ENCODE data around the gene GSG1L2. TPM values are rescaled to one million over a fixed set of nuclear protein-coding genes. Genes with fewer than 3 reads are reported as not detected.

GSG1L2 gene
- total RNA-seq, result not detected in 2 replicates

- DNase-seq (ENCODE audit: low read depth), result no peak
- TF ChIP-seq, protein P1, sequence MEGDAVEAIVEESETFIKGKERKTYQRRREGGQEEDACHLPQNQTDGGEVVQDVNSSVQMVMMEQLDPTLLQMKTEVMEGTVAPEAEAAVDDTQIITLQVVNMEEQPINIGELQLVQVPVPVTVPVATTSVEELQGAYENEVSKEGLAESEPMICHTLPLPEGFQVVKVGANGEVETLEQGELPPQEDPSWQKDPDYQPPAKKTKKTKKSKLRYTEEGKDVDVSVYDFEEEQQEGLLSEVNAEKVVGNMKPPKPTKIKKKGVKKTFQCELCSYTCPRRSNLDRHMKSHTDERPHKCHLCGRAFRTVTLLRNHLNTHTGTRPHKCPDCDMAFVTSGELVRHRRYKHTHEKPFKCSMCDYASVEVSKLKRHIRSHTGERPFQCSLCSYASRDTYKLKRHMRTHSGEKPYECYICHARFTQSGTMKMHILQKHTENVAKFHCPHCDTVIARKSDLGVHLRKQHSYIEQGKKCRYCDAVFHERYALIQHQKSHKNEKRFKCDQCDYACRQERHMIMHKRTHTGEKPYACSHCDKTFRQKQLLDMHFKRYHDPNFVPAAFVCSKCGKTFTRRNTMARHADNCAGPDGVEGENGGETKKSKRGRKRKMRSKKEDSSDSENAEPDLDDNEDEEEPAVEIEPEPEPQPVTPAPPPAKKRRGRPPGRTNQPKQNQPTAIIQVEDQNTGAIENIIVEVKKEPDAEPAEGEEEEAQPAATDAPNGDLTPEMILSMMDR (conservative IDR thresholded peaks at IDR 0.05; ENCODE audit: low read depth, low read length), result no peak
- H3K4me3 ChIP-seq (ENCODE audit: low read depth, low read length), result no peak within 1 kb of the TSS
Observed at GRCh38 chr17:9821921-9822320, at the start of gene GSG1L2. TSS of gene GSG1L2 (minus strand) at chr17:9822079. CDS start at chr17:9822071, 8 bp downstream.

DNA sequence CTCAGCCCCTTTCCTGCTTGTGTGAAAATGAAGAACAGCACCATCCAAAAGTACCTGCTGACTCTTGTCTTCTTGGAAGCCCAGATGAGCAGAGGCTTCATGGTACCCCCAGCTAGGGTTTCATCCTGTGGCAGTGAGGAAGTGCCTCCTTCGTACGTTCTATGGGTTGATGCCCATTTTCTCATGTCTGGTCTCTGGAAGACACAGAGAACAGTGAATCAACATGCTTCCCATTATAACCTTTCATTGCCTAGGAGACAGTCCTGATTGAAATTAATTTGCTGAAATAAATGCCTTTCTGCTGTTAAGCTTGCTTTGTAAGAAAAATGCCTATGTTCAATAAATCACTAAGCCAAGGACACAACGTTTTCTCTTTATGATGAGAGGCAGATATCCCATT lies 46.7 kb upstream of the GSG1L2 start:
- TF ChIP-seq, protein P1 (conservative IDR thresholded peaks at IDR 0.05; ENCODE audit: low read depth, low read length), result no peak
- DNase-seq (ENCODE audit: low read depth), result no peak
- H3K4me3 ChIP-seq (ENCODE audit: low read depth, low read length), result no peak overlapping the region

DNA sequence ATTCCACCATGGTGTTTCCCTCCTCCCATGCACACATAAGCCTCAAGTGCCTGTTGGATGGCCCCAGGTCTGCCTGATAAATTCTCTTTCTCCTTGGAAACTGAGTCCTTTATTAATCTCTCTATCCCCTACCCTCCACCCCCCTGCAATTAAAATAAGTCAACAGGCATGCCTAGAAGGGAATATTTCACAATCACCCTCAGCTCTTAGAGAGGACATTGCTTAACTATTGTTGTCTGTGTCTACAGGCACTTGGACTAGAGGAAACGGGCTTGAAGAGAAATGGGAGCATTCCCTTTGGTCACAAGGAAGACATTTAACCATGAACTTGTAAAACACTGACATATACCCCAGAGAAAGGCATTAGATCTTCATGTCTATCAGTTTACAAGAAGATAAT lies 43.7 kb upstream of the GSG1L2 start:
- no peak overlapping the region for H3K4me3 ChIP-seq (ENCODE audit: low read depth, low read length)
- no peak for DNase-seq (ENCODE audit: low read depth)
- TF ChIP-seq, protein P1 (conservative IDR thresholded peaks at IDR 0.05; ENCODE audit: low read depth, low read length), result no peak

DNA sequence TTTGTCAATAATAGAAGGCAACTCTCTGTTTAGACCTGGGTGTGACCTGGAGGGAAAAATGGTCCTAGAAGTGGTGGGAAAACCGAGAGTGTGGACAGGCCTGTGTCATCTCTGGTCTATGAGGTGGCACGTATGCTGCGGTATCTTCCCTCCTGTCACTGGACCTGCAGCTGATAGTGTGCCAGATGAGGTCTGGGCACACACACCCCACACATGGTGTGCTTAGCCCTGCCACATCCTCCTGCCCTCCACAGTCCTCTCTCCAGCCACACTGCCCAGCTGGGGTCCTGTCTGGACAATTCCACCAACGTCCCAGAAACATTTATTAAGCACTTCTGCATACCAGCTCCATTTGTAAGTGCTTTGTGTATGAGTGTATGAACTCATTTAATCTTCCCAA lies 41.1 kb upstream of the GSG1L2 start:
- no peak for DNase-seq (ENCODE audit: low read depth)
- no peak overlapping the region for H3K4me3 ChIP-seq (ENCODE audit: low read depth, low read length)
- TF ChIP-seq, protein P1 (conservative IDR thresholded peaks at IDR 0.05; ENCODE audit: low read depth, low read length), result no peak

DNA sequence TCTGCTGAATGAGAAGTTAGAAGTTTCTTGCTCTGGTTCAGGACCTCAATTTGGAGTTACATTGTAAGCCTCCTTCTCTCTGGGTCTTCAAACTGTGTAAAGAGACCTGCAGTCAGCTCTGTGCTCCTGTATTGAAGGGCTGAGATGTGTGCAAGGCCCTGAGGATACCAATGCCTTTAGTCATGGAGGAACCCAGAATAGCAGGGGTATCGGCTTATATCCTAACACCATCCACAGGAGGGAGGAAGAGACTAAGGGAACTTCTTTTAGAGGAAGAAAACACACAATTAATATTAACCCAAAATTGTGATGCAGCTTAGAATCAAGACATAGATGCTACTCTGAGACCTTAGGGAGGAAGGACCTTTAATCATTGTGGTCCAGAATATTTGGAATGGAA lies 40.3 kb upstream of the GSG1L2 start:
- H3K4me3 ChIP-seq (ENCODE audit: low read depth, low read length), result no peak overlapping the region
- TF ChIP-seq, protein P1 (conservative IDR thresholded peaks at IDR 0.05; ENCODE audit: low read depth, low read length), result no peak
- DNase-seq (ENCODE audit: low read depth), result no peak

DNA sequence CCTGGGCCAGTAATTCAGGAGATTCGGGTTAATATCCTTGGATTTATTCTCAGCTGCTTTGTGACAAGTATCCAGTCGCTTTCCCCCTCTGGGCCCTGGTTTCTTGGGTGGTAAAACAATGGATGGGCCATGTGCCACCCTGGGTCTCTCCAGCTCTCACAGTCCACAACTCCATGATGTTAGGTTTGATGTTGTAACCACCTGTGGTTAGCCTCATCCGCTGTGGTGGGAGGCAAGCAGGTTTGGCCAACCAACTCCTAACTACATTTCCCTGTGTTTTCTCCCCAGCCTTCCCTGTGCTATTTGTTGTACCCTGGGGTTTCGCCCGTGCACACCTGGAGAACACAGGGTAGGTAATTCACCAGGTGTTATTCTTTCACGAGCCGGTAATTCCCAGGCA lies 39.0 kb upstream of the GSG1L2 start:
- no peak overlapping the region for H3K4me3 ChIP-seq (ENCODE audit: low read depth, low read length)
- TF ChIP-seq, protein P1 (conservative IDR thresholded peaks at IDR 0.05; ENCODE audit: low read depth, low read length), result no peak
- no peak for DNase-seq (ENCODE audit: low read depth)

DNA sequence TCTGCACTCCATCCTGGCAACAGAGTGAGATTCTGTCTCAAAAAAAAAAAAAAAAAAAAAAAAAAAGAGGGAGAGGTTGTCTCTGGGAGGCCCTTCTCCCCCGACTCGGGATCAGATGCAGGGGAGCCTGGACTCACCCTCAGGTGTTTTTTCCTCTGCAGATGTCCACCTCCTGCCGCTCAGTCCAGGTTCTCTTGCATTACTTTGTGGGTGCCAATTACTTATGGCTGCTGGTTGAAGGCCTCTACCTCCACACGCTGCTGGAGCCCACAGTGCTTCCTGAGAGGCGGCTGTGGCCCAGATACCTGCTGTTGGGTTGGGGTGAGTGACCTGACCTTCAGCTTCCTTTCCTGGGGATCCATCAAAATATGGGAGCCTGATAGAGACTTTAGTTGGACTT lies 37.9 kb upstream of the GSG1L2 start:
- H3K4me3 ChIP-seq (ENCODE audit: low read depth, low read length), result no peak overlapping the region
- no peak for DNase-seq (ENCODE audit: low read depth)
- TF ChIP-seq, protein P1 (conservative IDR thresholded peaks at IDR 0.05; ENCODE audit: low read depth, low read length), result no peak
